Left lung (tissue), 10 donors: ENCODE measurements around the gene OR2A2. TPM values are rescaled to one million over a fixed set of nuclear protein-coding genes. Genes with fewer than 3 reads are reported as not detected.
A peak's percentile ranks its signal among the peaks of the same experiment; 100 is the strongest.
"Not testable (repeated sequence)": the region's sequence is repeated elsewhere in the genome, so short reads cannot be mapped to it uniquely, and the experiment has no call there.

Source experiments
- ATAC-seq: fragments of 200-7000 bp; cut with Tn5 transposase; one replicate; pipeline ENCODE4 v1.9.1; 2020; ENCODE audit warnings: moderate library complexity
- DNase-seq, 4 donors: peaks; one replicate each; pipeline ENCODE4 v3.0.0-alpha.2; 2013 to 2020
- H3K27ac ChIP-seq, 2 donors: fragments of 200-600 bp; sonication (generic) in 1 of 2; one replicate each; pipeline versions ENCODE4 v1.5.0 to v1.8.0; 2020 to 2021
- H3K27me3 ChIP-seq, 2 donors: fragments of 200-600 bp; sonication (generic) in 1 of 2; one replicate each; pipeline versions ENCODE4 v1.5.0 to v1.8.0; 2020 to 2021
- H3K36me3 ChIP-seq, 2 donors: fragments of 200-600 bp; sonication (generic) in 1 of 2; one replicate each; pipeline versions ENCODE4 v1.5.0 to v1.8.0; 2020 to 2021
- H3K4me1 ChIP-seq, 2 donors: fragments of 200-600 bp; one replicate each; pipeline ENCODE4 v1.8.0; 2021
- H3K4me3 ChIP-seq, 2 donors: fragments of 200-600 bp; sonication (generic) in 1 of 2; one replicate each; pipeline versions ENCODE4 v1.5.0 to v1.8.0; 2020 to 2021; ENCODE audit warnings: mild to moderate bottlenecking in 1 of 2
- H3K9me3 ChIP-seq, 2 donors: fragments of 200-600 bp; sonication (generic) in 1 of 2; one replicate each; pipeline versions ENCODE4 v1.5.0 to v1.8.0; 2020 to 2021
- intact Hi-C, 2 donors: fragments of 100-400 bp; cut with DNase I; formaldehyde crosslinking; loops; one replicate each; pipeline versions ENCODE4 v1.11.2 to v1.14.2; 2022
- polyA plus RNA-seq, 6 donors: library from polyadenylated mRNA; unstranded; fragments of 120-200 nt; gene quantifications; one replicate each; pipeline ENCODE4 v1.2.1, GENCODE V29; 2013; ENCODE audit not compliant: insufficient read length in 6 of 6
- total RNA-seq, 2 donors: library from RNA; stranded (reverse); fragmentation: NEBNext Ultra II Directional; extraction: Animal tissue kit (Norgen Biotek cat#: 25700); gene quantifications; one replicate each; pipeline ENCODE4 v1.2.1, GENCODE V29; 2021
- TF ChIP-seq, protein P1 (sequence below), 2 donors: fragments of 200-600 bp; sonication (generic) in 1 of 2; IDR thresholded peaks; one replicate each; pipeline versions ENCODE4 v1.5.0 to v1.8.0; 2021; ENCODE audit warnings: antibody characterized with exemption in 2 of 2
- donor health status: DM: no; HTN: yes; CAD: no.
- donor health status: DM: no; HTN: no; CAD: no.

The OR2A2 gene
- total and polyA plus RNA-seq, 8 donors = not detected

DNA sequence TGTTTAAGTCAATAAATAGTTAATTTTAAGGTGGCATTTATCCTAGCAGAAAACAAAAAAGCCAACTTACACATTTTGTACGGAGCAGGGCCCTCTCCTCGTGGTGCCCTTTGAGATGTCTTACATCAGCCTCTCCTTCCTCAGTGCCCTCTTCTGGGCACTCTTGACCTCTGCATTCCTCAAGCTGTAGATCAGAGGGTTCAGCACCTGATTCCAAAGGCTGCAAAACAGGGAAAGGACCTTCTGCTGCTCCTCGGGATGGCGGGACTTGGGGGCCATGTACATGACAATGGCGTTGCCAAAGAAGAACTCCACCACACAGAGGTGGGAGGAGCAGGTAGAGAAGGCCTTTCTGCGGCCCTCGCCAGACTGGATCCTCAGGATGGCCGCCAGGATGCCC, 9.0 kb downstream of the OR2A2 start:
- intact Hi-C loops = no loop called here
- Histone ChIP-seq H3K27ac (no peak overlapping the region), H3K4me1 (no peaks in the 10 kb centered on the region), H3K27me3 (no peaks in the 10 kb centered on the region), H3K36me3 (no peaks in the 10 kb centered on the region), H3K9me3 (no peaks in the 10 kb centered on the region), H3K4me3 (no peak overlapping the region)
- DNase-seq = peak in 1 of 4 donors; percentile 24
- TF ChIP-seq, protein P1, sequence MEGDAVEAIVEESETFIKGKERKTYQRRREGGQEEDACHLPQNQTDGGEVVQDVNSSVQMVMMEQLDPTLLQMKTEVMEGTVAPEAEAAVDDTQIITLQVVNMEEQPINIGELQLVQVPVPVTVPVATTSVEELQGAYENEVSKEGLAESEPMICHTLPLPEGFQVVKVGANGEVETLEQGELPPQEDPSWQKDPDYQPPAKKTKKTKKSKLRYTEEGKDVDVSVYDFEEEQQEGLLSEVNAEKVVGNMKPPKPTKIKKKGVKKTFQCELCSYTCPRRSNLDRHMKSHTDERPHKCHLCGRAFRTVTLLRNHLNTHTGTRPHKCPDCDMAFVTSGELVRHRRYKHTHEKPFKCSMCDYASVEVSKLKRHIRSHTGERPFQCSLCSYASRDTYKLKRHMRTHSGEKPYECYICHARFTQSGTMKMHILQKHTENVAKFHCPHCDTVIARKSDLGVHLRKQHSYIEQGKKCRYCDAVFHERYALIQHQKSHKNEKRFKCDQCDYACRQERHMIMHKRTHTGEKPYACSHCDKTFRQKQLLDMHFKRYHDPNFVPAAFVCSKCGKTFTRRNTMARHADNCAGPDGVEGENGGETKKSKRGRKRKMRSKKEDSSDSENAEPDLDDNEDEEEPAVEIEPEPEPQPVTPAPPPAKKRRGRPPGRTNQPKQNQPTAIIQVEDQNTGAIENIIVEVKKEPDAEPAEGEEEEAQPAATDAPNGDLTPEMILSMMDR (IDR thresholded peaks at IDR 0.05) = no peak
- ATAC-seq = peak; percentile 41

DNA sequence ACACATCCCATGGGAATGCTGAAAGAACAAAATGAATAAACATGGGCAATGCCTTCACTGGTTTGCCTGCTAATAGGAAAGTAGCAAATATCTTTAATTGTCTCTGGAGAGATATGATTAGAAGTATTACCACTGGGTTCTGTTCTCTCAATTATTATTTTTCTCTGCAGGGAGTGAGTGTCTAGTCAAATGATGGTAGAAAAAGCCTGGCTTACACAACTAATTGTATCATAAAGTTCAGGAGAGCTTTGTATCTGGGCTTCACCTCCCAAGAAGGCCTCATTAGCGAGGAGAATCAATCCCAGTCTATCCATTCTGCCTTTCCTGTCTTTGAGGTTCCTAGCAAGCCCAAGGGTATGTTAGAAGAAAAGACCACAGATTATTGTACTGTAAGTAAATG, 13.5 kb downstream of the OR2A2 start, which contains the start of gene OR2A14:
Gene OR2A14, plus strand, starts transcription at position 301 of the 400 bp plus-strand sequence. CDS start 5,937 bp downstream, outside the sequence.
- Histone ChIP-seq H3K4me1 (no peaks in the 10 kb centered on the region), H3K27me3 (no peaks in the 10 kb centered on the region), H3K36me3 (no peaks in the 10 kb centered on the region), H3K4me3 (no peak within 1 kb of the TSS), H3K9me3 (no peaks in the 10 kb centered on the region), H3K27ac (no peak within 1 kb of the TSS)
- no peak for DNase-seq
- ATAC-seq = no peak
- TF ChIP-seq, protein P1 (IDR thresholded peaks at IDR 0.05) = no peak
- intact Hi-C loops = no loop called here

DNA sequence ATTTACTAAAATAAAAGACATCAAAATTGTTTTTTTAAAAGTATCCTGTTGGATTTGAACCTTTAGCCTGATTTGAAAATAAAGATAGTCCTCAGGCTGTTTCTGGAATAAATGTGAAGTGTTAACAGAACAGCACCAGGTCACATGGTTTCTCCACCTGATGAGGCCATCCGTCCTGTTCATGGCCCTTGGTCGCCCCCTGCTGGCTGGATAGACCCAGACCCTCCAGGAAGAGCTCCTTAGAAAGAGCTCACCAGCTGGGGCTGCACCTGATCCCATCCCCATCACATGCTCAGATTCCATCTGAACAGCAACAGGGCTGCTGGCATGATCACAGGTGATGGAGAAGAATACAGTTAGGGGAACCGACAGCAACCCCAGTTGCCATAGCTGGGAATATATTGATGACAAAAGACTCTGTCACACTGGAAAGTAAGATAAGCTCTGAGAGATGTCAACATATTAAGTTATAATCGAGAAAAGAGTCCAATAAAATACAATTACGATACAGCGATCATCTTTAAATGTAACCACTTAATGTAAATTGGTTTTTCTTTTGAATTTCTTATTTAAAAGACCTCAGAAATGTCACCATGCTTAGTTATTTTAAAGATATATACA, 18.4 kb downstream of the OR2A2 start:
- Histone ChIP-seq H3K27me3 (no peaks in the 10 kb centered on the region), H3K4me1 (no peaks in the 10 kb centered on the region), H3K4me3 (no peak overlapping the region), H3K36me3 (no peaks in the 10 kb centered on the region), H3K9me3 (no peaks in the 10 kb centered on the region), H3K27ac (no peak overlapping the region)
- TF ChIP-seq, protein P1 (IDR thresholded peaks at IDR 0.05) = peak; percentile 82 to 88
- ATAC-seq (peak; percentile 100), DNase-seq (peak; percentile 65 to 91 (median 86))
- intact Hi-C loops = no loop called here

DNA sequence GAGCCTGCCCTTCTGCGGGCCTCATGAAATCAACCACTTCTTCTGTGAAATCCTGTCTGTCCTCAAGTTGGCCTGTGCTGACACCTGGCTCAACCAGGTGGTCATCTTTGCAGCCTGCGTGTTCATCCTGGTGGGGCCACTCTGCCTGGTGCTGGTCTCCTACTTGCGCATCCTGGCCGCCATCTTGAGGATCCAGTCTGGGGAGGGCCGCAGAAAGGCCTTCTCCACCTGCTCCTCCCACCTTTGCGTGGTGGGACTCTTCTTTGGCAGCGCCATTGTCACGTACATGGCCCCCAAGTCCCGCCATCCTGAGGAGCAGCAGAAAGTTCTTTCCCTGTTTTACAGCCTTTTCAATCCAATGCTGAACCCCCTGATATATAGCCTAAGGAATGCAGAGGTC, 20.2 kb downstream of the OR2A2 start:
- DNase-seq = peak in 1 of 4 donors; percentile 53
- intact Hi-C loops, ATAC-seq, H3K27me3 ChIP-seq, H3K36me3 ChIP-seq, H3K4me1 ChIP-seq, H3K9me3 ChIP-seq, H3K27ac ChIP-seq, H3K4me3 ChIP-seq: not testable (repeated sequence)

DNA sequence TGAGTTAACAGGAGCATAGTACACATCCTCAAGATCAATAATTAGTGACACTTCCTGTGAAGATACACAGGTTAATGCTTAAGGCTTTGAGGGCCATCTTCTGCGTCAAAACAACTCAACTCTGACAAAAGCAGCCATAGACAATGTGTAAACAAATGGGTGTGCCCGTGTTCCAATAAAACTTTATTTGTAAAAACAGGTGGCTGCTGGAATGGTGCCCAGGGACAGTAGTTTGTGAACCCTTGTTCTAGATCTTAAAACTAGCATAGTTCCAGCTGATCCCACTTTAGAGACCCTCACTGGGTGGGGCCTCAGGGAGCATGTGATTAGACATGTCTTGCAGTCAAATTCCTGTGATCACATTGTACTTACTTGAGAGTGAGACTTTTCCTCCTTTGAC, 21.3 kb downstream of the OR2A2 start:
- H3K27me3 ChIP-seq = no peaks in the 10 kb centered on the region
- intact Hi-C loops = no loop called here
- no peak overlapping the region for H3K27ac ChIP-seq
- no peaks in the 10 kb centered on the region for H3K9me3 ChIP-seq
- no peak overlapping the region for H3K4me3 ChIP-seq
- no peaks in the 10 kb centered on the region for H3K4me1 ChIP-seq
- DNase-seq (no peak), ATAC-seq (no peak)
- TF ChIP-seq, protein P1 (IDR thresholded peaks at IDR 0.05) = no peak
- no peaks in the 10 kb centered on the region for H3K36me3 ChIP-seq

DNA sequence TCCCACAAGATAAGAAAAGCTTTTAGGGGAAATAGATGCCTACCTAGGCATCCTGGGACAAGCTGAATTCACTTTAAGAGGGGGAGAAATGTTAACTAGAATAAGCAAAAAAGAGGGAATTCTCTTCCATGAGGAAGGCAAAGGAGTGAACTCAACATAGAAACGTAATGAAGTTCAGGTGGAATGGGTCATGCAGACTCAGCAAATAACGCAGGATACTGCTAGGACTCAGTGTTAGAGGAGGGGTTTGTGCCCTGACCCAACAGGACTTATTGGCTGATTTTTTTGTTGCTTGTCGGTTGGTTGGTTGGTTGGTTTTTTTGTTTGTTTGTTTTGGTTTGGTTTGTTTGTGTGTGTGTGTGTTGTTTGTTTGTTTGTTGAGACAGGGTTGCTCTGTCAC, 22.9 kb downstream of the OR2A2 start:
- no peak overlapping the region for H3K27ac ChIP-seq
- intact Hi-C loops = no loop called here
- H3K27me3 ChIP-seq = no peaks in the 10 kb centered on the region
- ATAC-seq (no peak), DNase-seq (no peak)
- TF ChIP-seq, protein P1 (IDR thresholded peaks at IDR 0.05) = no peak
- no peaks in the 10 kb centered on the region for H3K4me1 ChIP-seq
- no peak overlapping the region for H3K4me3 ChIP-seq
- H3K36me3 ChIP-seq = no peaks in the 10 kb centered on the region
- no peaks in the 10 kb centered on the region for H3K9me3 ChIP-seq
